GM06990 (cell line): ENCODE data around the gene DMRT1.

Experiments used
- DNase-seq: peaks from one replicate; pipeline ENCODE4 v3.0.0-alpha.2; 2011; ENCODE audit not compliant: insufficient read length; ENCODE audit errors: extremely low read depth
- H3K27me3 ChIP-seq: replicated peaks from 2 replicates; pipeline ENCODE4 v1.6.0; 2011; ENCODE audit warnings: low read length; ENCODE audit not compliant: control insufficient read depth, insufficient read depth
- H3K36me3 ChIP-seq: 2 replicates; pipeline ENCODE4 v1.5.1; 2011; ENCODE audit warnings: low read length; ENCODE audit not compliant: control insufficient read depth, insufficient read depth
- H3K4me3 ChIP-seq: replicated peaks from 2 replicates; pipeline ENCODE4 v1.5.1; 2011; ENCODE audit warnings: low read depth, mild to moderate bottlenecking, control low read depth, low read length
- CTCF ChIP-seq: IDR thresholded peaks from 2 replicates; pipeline ENCODE4 v1.5.1; 2011; ENCODE audit warnings: low read length, control low read depth, mild to moderate bottlenecking, inconsistent platforms; ENCODE audit not compliant: insufficient read depth, poor library complexity, severe bottlenecking

Gene DMRT1

GRCh38 chr9:1014225-1014624 is 172.7 kb downstream of the DMRT1 start:
- no peak for DNase-seq
- Histone ChIP-seq H3K4me3 (no peak overlapping the region), H3K36me3 (no peaks in the 10 kb centered on the region), H3K27me3 (no peaks in the 10 kb centered on the region)
- no peak for TF ChIP-seq CTCF

- no peaks in the 10 kb centered on the region for H3K27me3 ChIP-seq
- no peak for TF ChIP-seq CTCF
- no peak for DNase-seq
- no peak overlapping the region for H3K4me3 ChIP-seq
- H3K36me3 ChIP-seq: no peaks in the 10 kb centered on the region
These were observed 173.1 kb downstream of the DMRT1 start for GRCh38 chr9:1014640-1015039.

- TF ChIP-seq CTCF: peak; percentile 61
- no peak for DNase-seq
- Histone ChIP-seq H3K36me3 (no peaks in the 10 kb centered on the region), H3K4me3 (no peak overlapping the region), H3K27me3 (peaks cover 1% of the 10 kb centered on the region)
These were observed 176.6 kb downstream of the DMRT1 start for GRCh38 chr9:1018121-1018520.
